Astrocyte of the cerebellum (primary cell): ENCODE measurements around the gene TXNL1.

Experiments used
- DNase-seq: peaks from one replicate; pipeline ENCODE4 v3.0.0-alpha.2; 2011; ENCODE audit warnings: low read depth
- H3K4me3 ChIP-seq: 2 replicates; pipeline ENCODE4 v1.5.1; 2011; ENCODE audit warnings: mild to moderate bottlenecking, low read depth, low read length, moderate library complexity
- in situ Hi-C: cut with HindIII; loops from 2 replicates; pipeline ENCODE4 v1.10.0; 2017; ENCODE audit warnings: low sequenced_read_pairs
- TF ChIP-seq, protein P1 (sequence below): IDR thresholded peaks from 2 replicates; pipeline ENCODE4 v1.5.1; 2012; ENCODE audit warnings: low read length, low read depth, moderate library complexity, mild to moderate bottlenecking; ENCODE audit errors: missing control alignments

The TXNL1 gene

GRCh38 chr18:56639104-56639381, 651 bp upstream of the TXNL1 start:
- in situ Hi-C loops: no loop called here
- H3K4me3 ChIP-seq: peak overlapping the region; percentile 65
- TF ChIP-seq, protein P1, sequence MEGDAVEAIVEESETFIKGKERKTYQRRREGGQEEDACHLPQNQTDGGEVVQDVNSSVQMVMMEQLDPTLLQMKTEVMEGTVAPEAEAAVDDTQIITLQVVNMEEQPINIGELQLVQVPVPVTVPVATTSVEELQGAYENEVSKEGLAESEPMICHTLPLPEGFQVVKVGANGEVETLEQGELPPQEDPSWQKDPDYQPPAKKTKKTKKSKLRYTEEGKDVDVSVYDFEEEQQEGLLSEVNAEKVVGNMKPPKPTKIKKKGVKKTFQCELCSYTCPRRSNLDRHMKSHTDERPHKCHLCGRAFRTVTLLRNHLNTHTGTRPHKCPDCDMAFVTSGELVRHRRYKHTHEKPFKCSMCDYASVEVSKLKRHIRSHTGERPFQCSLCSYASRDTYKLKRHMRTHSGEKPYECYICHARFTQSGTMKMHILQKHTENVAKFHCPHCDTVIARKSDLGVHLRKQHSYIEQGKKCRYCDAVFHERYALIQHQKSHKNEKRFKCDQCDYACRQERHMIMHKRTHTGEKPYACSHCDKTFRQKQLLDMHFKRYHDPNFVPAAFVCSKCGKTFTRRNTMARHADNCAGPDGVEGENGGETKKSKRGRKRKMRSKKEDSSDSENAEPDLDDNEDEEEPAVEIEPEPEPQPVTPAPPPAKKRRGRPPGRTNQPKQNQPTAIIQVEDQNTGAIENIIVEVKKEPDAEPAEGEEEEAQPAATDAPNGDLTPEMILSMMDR: no peak
- DNase-seq: no peak

- DNase-seq: no peak
- H3K4me3 ChIP-seq: peak overlapping the region; percentile 65
- in situ Hi-C loops: no loop called here
- TF ChIP-seq, protein P1: no peak
Observed at GRCh38 chr18:56637711-56638231, 621 bp downstream of the TXNL1 start.

- no peak for DNase-seq
- TF ChIP-seq, protein P1: no peak
- peak overlapping the region; percentile 65 for H3K4me3 ChIP-seq
- in situ Hi-C loops: no loop called here
Observed at GRCh38 chr18:56637176-56637575, 1.2 kb downstream of the TXNL1 start.

DNA sequence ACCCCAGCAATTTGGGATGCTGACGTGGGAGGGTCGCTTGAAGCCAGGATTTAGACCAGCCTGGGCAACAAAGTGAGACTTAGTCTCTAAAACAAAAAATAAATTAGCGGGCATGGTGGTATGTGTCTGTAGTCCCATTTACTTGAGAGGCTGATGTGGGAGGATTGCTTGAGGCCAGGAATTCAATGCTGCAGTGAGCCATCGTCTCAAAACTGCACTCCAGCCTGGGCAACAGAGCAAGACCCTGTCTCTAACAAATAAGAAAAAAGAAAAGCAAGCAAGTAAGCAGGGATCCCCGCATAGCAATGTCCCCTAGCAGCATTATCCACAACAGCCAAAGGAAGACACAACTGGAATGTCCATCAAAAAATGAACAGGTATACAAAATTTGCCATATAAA, 3.4 kb downstream of the TXNL1 start:
- in situ Hi-C loops: no loop called here
- H3K4me3 ChIP-seq: no peak overlapping the region
- DNase-seq: no peak
- TF ChIP-seq, protein P1: no peak

- H3K4me3 ChIP-seq: no peak overlapping the region
- in situ Hi-C loops: no loop called here
- DNase-seq: no peak
- TF ChIP-seq, protein P1: no peak
Observed at GRCh38 chr18:56632070-56633022, 6.0 kb downstream of the TXNL1 start.

DNA sequence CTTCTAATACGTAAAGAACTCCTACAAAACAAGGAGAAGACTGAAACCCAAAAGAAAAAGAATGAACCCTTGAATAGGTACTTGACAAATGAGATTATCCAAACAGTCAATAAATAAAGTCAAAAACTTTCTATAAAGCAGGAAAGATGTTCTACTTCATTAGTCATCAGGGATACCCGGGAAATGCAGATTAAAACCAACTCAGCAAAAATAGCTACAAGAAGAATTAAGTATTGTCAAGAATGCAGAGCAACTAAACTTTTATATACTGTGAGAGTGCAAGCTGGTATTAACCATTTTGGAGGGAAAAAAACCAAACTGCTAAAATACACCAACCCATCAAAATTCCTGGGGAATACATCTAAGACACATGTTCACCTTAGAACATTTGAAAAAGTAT, 10.4 kb downstream of the TXNL1 start:
- DNase-seq: no peak
- no peak overlapping the region for H3K4me3 ChIP-seq
- TF ChIP-seq, protein P1: no peak
- in situ Hi-C loops: no loop called here
